Keratinocyte (primary cell): ENCODE measurements around the gene ATP6V1C2. TPM values are rescaled to one million over a fixed set of nuclear protein-coding genes. Genes with fewer than 3 reads are reported as not detected.

Experiments
- DNase-seq: peaks from one replicate; pipeline ENCODE4 v3.0.0-alpha.2; 2011; ENCODE audit warnings: low read depth, missing footprints, low spot score
- FAIRE-seq: peaks from 2 replicates; lab custom pipeline; 2011; peaks lifted over from hg19 to GRCh38; lab: Jason Lieb, UNC
- H2AFZ ChIP-seq: 2 replicates; pipeline ENCODE4 v1.6.0; 2012; ENCODE audit warnings: low read length, control low read depth, inconsistent platforms; ENCODE audit not compliant: control insufficient read depth
- H3K27ac ChIP-seq: 2 replicates; pipeline ENCODE4 v1.5.1; 2011; ENCODE audit warnings: low read length; ENCODE audit not compliant: control insufficient read depth, insufficient read depth
- H3K27me3 ChIP-seq: 3 replicates; pipeline ENCODE4 v1.6.0; 2011; ENCODE audit warnings: low read length; ENCODE audit not compliant: control insufficient read depth, insufficient read depth; ENCODE audit errors: extremely low read depth
- H3K36me3 ChIP-seq, 2 experiments: 2 replicates in 1 of 2; 3 replicates in 1 of 2; pipeline ENCODE4 v1.5.1; 2011; ENCODE audit warnings: low read length in 2 of 2, mild to moderate bottlenecking in 1 of 2; ENCODE audit not compliant: control insufficient read depth in 2 of 2, insufficient read depth in 2 of 2; ENCODE audit errors: extremely low read depth in 1 of 2
- H3K4me1 ChIP-seq: 3 replicates; pipeline ENCODE4 v1.5.1; 2011; ENCODE audit warnings: low read length; ENCODE audit not compliant: control insufficient read depth, insufficient read depth; ENCODE audit errors: extremely low read depth
- H3K4me2 ChIP-seq: 3 replicates; pipeline ENCODE4 v1.6.0; 2011; ENCODE audit warnings: low read depth, low read length; ENCODE audit not compliant: control insufficient read depth, insufficient read depth; ENCODE audit errors: extremely low read depth
- H3K4me3 ChIP-seq, 3 experiments: fragments of 200-600 bp in 1 of 3; sonication (generic) in 1 of 3; 2 replicates in 2 of 3; 3 replicates in 1 of 3; pipeline ENCODE4 v1.5.1; 2011 to 2016; ENCODE audit warnings: low read length in 3 of 3, mild to moderate bottlenecking in 3 of 3, control low read depth in 2 of 3, inconsistent platforms in 1 of 3, low read depth in 1 of 3, mixed read lengths in 1 of 3, mixed run types in 1 of 3, moderate library complexity in 1 of 3; ENCODE audit not compliant: control insufficient read depth in 2 of 3, insufficient read depth in 2 of 3; ENCODE audit errors: extremely low read depth in 1 of 3
- H3K79me2 ChIP-seq: 2 replicates; pipeline ENCODE4 v1.6.0; 2012; ENCODE audit warnings: low read length; ENCODE audit not compliant: control insufficient read depth, insufficient read depth
- H3K9ac ChIP-seq: 3 replicates; pipeline ENCODE4 v1.6.0; 2011; ENCODE audit warnings: low read length; ENCODE audit not compliant: control insufficient read depth, insufficient read depth; ENCODE audit errors: extremely low read depth
- H3K9me1 ChIP-seq: 3 replicates; pipeline ENCODE4 v1.6.0; 2011; ENCODE audit warnings: low read length; ENCODE audit not compliant: control insufficient read depth, insufficient read depth; ENCODE audit errors: extremely low read depth
- H3K9me3 ChIP-seq: 2 replicates; pipeline ENCODE4 v1.5.1; 2012; ENCODE audit warnings: low read depth, low read length; ENCODE audit not compliant: control insufficient read depth
- H4K20me1 ChIP-seq: 3 replicates; pipeline ENCODE4 v1.6.0; 2011; ENCODE audit warnings: low read length; ENCODE audit not compliant: control insufficient read depth, insufficient read depth; ENCODE audit errors: extremely low read depth
- EZH2 ChIP-seq: IDR thresholded peaks from one replicate; pipeline ENCODE4 v1.6.1; 2012; ENCODE audit warnings: inconsistent platforms, mild to moderate bottlenecking, low read length, moderate library complexity
- dilution Hi-C: fragments of 300-500 bp; cut with MboI; formaldehyde crosslinking; loops from one replicate; pipeline ENCODE4 v1.7.0; 2020; ENCODE audit warnings: low sequenced_read_pairs; ENCODE audit not compliant: extremely low pct_ligation_motif_present
- polyA plus RNA-seq, 5 experiments: library from polyadenylated mRNA; depleted of rRNA in 3 of 5; stranded (reverse) in 3 of 5; stranded (forward) in 1 of 5; unstranded in 1 of 5; fragments of >200 nt; gene quantifications; 1 replicate in 1 of 5; 2 replicates in 3 of 5; 3 replicates in 1 of 5; pipeline versions ENCODE4 v1.2.1 to v1.2.3, GENCODE V29; 2011 to 2012; ENCODE audit warnings: missing spikeins in 2 of 5, low read depth in 1 of 5, low replicate concordance in 1 of 5
- TF ChIP-seq, protein P1 (sequence below), 3 experiments: IDR thresholded peaks in 1 of 3; conservative IDR thresholded peaks in 1 of 3; optimal IDR thresholded peaks in 1 of 3; 2 replicates in 2 of 3; 3 replicates in 1 of 3; pipeline versions ENCODE3 to v1.5.1; 2011; ENCODE audit warnings: low read length in 3 of 3, mild to moderate bottlenecking in 3 of 3, moderate library complexity in 2 of 3, control low read depth in 1 of 3, inconsistent platforms in 1 of 3; ENCODE audit not compliant: insufficient read depth in 2 of 3; ENCODE audit errors: extremely low read depth in 1 of 3

ATP6V1C2 gene
- polyA plus RNA-seq, 1 donor (not counting 4 experiments of a cell fraction or from before 2014, with no cell fraction given), result 0.55 TPM

DNA sequence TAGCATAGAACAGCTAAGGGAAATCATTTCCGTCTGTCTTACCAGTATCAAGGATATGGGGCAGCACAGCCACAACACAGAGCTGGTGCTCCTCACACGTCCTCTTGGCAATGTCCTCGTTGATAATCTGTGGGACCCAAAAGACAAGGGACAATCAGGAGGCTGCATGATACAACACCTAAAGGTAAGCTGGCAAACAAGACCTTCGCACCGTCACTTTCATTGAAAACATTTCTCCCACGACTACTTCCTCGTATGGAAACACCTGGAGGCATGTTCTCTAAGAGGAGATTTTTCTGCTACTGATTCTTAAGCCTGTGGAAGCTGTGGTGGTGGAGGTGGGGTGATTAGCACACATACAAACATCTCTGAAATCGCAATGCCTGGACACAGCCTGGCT is 67.4 kb downstream of the ATP6V1C2 start:
- dilution Hi-C loops, result loop anchor here (10.0 kb wide), 1 partner anchor 84 kb away; no protein-coding TSS in a partner anchor
- no peak for DNase-seq
- no peak overlapping the region for H3K27ac ChIP-seq
- peaks cover 36 to 45% of the 10 kb centered on the region in 2 experiments for H3K36me3 ChIP-seq
- H3K9me3 ChIP-seq, result no peaks in the 10 kb centered on the region
- no peak overlapping the region for H3K4me2 ChIP-seq
- H4K20me1 ChIP-seq, result peaks cover 5% of the 10 kb centered on the region
- H3K27me3 ChIP-seq, result no peaks in the 10 kb centered on the region
- peaks cover 10% of the 10 kb centered on the region for H3K79me2 ChIP-seq
- FAIRE-seq, result no peak
- no peak overlapping the region for H3K9ac ChIP-seq
- no peaks in the 10 kb centered on the region for H3K9me1 ChIP-seq
- no peak overlapping the region for H3K4me3 ChIP-seq
- H3K4me1 ChIP-seq, result no peaks in the 10 kb centered on the region
- H2AFZ ChIP-seq, result no peak overlapping the region
- TF ChIP-seq, protein P1, sequence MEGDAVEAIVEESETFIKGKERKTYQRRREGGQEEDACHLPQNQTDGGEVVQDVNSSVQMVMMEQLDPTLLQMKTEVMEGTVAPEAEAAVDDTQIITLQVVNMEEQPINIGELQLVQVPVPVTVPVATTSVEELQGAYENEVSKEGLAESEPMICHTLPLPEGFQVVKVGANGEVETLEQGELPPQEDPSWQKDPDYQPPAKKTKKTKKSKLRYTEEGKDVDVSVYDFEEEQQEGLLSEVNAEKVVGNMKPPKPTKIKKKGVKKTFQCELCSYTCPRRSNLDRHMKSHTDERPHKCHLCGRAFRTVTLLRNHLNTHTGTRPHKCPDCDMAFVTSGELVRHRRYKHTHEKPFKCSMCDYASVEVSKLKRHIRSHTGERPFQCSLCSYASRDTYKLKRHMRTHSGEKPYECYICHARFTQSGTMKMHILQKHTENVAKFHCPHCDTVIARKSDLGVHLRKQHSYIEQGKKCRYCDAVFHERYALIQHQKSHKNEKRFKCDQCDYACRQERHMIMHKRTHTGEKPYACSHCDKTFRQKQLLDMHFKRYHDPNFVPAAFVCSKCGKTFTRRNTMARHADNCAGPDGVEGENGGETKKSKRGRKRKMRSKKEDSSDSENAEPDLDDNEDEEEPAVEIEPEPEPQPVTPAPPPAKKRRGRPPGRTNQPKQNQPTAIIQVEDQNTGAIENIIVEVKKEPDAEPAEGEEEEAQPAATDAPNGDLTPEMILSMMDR (optimal IDR thresholded peaks at IDR 0.05 in 1 of 3, IDR thresholded peaks at IDR 0.05 in 1 of 3, conservative IDR thresholded peaks at IDR 0.05 in 1 of 3; ENCODE audit: extremely low read depth in 1 of 3, insufficient read depth in 2 of 3, low read length in 3 of 3), result no peak
- TF ChIP-seq EZH2, result no peak

- dilution Hi-C loops, result no loop called here
- Histone ChIP-seq H3K9ac (no peak overlapping the region), H3K79me2 (peaks cover 19% of the 10 kb centered on the region), H3K9me1 (no peaks in the 10 kb centered on the region), H3K4me2 (no peak overlapping the region), H3K36me3 (peaks cover 30 to 47% of the 10 kb centered on the region in 2 experiments), H3K27ac (no peak overlapping the region), H2AFZ (no peak overlapping the region), H3K4me1 (no peaks in the 10 kb centered on the region), H4K20me1 (peaks cover 2% of the 10 kb centered on the region), H3K27me3 (no peaks in the 10 kb centered on the region), H3K4me3 (no peak overlapping the region), H3K9me3 (no peaks in the 10 kb centered on the region)
- FAIRE-seq, result no peak
- no peak for TF ChIP-seq EZH2
- TF ChIP-seq, protein P1 (optimal IDR thresholded peaks at IDR 0.05 in 1 of 3, IDR thresholded peaks at IDR 0.05 in 1 of 3, conservative IDR thresholded peaks at IDR 0.05 in 1 of 3; ENCODE audit: extremely low read depth in 1 of 3, insufficient read depth in 2 of 3, low read length in 3 of 3), result no peak
- DNase-seq, result no peak
Measured at GRCh38 chr2:10790228-10790973, 69.0 kb downstream of the ATP6V1C2 start.
